Stimulated activated naive CD4-positive, alpha-beta T cell treated with Interleukin-2 at 50 U/mL for 16 hours (primary cell): ENCODE measurements around the gene FOXL2.

ENCODE experiments used
- DNase-seq: peaks from one replicate; lab custom pipeline; 2025; lab: John Stamatoyannopoulos, UW

The FOXL2 gene

DNA sequence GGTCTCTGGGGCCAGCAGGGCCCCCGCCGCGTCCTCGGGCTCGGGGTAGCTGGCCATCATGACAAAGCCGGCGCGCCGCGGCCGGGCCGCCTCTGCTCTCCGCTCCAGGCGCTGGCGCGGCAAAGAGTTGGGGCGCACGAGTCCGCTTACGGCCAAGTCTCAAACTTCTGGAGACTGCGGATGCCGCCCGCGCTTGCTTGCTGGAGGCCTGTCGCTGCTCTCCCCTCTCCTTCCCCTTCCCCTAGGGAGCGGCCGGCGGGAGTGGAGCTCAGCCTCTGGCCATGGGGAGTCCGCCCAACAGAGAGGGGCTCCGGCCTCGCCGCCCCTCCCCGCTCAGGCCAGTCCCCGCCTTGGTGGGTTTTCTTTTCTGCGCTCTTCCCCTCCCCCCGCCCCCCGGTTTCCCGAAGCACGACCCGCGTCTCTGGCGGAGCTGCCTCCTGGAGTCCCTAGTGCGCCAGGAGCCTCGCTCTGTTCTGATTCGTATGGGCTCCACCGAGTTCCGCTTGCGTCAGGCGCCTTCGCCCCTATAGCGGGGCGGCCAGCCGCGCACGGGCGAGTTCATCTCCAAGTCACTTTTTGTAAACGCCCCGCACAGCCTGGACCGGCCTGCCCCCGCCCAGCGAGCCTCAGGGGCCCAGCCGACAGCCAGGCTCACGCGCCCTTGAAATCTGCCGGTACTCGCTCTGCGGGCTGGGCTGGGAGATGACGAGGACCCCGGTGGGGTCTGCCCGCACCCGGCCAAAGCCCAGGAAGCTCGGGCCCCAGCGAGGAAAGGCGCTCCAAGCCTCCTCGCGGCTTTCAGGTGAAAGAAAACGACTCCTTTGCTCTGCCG is at the start of gene FOXL2, which contains the start of gene FOXL2NB:
FOXL2 (minus strand) TSS at position 475 of the 832 bp plus-strand sequence; CDS start at position 60, 415 bp downstream.
FOXL2NB (plus strand) TSS at position 555 of the 832 bp plus-strand sequence; CDS start at position 703, 148 bp downstream.
- no peak for DNase-seq

DNA sequence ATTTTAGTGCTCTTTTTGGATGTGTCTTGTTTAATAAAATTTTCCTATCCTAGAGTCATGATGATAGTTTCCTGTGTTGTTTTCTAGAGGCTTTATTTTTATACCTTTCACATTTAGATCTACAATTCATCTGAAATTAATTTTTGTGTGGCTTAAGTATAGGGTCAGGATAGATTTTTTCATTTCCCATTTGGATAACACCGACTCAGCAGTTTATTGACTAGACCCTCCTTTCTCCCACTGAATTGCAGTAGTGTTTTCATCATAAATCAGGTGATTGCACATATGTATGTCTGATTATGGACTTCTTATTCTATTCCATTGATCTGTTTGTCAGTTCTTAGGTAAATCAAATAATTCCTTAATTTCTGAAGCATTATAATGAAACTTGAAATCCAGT is 48.8 kb upstream of the FOXL2 start:
- DNase-seq = no peak

DNA sequence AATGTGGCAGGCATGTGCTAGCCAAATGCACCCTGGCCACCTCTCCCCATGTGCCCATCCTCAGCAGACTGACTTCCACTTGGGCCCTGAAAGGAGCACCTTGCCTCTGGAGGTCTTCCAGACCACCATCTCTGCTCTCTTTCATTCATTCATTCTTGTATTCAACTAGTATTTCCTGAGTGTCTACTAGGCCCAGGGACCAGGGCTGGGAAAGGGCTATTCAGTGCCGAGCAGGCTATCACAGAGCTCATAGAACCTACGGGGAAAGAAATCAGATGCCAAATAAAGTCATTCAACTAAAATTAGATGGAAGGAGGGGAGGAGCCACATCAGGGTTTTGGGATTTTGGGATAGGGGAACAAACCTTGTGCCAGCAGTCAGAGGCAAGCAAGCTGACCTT is 40.2 kb upstream of the FOXL2 start:
- DNase-seq = no peak

DNA sequence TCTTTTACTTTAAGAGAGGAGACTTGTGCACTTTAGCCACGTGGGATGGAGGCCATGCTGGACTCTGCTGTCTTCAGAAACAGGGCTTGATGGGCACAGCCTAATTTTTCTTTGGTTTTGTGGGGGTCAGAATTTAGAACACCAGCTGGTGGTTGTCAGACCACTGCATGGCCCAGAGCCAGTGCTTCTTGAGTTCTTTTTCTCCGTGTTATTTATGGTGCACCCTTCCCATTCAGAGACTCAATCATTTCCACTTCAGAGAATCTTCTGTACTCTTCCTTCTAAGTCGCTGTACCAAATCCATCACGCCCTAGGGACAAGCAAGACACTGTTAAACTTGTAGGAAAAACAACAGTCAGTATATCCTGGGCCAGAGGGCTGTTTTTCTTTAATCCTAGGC is 39.0 kb upstream of the FOXL2 start:
- DNase-seq = no peak

DNA sequence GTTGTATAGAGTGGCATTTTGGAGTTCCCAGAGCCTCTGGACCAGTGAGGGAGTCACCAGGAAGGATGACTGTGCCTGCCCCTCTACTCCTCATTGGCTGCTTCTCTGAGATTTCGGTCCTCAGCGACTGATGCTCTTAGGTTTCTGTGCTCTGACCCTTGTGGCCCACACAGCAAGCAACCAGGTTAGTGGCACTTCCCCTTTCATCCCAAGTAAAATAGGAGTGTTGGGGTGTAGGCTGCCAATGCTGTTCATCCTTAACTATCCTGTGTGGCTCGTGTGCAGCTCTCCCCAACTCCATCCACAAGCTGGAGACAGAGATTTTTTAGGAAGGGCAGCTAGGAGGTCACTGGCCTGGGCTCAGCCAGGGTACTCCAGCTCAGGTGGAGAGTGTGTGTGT is 37.9 kb upstream of the FOXL2 start:
- DNase-seq = no peak

DNA sequence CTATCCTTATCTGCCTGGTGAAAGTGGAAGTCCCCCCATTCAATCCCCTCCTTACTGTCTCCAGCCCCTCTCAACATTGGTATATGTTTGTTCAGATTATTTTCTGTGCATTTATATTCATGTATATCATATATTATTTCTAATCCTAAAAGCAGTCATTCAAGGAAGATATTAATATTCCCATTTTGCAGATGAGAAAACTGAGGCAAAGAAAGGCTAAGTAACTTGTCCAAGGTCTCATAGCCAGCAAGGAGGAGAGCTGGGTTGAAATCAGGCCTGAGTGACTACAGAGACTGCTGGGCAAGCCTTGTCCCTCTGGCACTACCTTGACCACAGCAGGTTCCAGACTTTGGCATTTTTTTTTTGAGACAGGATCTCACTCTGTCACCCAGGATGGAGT is 29.1 kb upstream of the FOXL2 start:
- DNase-seq = no peak

DNA sequence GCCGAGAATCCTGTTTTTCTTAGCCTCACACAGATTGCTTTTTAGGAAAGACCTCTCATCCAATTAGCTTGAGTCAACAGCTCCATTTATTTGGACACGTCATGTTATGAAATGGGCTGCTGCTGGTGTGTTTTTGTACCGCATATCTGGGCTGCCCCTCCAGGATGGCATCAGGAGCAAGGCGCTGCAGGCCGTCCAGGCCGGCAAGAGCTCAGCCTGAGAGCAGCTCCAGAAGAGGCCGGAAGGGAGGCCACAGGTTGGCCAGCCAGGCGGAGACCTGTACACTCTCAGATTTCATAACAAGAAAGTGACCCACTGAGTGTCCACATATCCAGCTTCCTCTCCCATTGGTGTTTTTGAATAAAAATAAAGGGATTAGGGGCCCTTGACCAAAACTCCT is 28.4 kb upstream of the FOXL2 start:
- DNase-seq = no peak

DNA sequence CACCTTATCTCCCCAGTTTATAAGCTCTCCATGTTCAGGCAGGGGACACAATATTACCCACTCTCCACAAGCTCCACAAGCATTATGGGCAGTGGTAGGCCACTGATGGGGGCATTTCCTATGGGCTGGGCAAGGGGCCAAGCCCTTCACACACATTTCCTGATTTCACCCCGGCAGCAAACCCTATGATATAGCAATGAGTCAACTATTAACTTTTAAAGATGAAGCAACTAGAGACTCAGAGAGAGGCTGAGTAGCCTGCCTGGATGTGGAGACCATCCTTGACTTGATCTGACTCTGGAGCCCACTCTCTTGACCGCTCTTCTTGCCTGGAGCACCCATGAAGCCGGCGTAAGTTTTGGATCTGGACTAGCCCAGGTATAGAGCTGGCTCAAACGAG is 27.5 kb upstream of the FOXL2 start:
- no peak for DNase-seq

DNA sequence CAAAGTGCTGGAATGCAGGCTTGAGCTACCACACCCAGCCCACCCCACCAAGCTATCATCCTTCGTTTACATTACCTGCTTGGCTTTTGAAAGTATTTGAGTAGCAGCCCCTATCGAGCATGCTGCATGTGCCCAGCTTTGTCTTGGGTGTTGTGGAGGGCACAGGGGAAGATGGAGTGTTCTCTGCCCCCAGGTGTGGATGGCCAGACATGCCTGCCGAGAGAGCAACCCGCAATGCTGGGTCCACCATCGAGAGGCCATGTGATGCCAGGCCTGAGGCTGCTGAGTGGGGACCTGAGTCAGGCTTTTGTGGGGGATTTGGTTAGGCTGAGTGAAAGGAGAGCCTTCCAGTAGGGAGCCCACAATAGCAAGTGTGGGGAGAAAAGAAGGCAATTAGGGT is 26.0 kb upstream of the FOXL2 start:
- no peak for DNase-seq

DNA sequence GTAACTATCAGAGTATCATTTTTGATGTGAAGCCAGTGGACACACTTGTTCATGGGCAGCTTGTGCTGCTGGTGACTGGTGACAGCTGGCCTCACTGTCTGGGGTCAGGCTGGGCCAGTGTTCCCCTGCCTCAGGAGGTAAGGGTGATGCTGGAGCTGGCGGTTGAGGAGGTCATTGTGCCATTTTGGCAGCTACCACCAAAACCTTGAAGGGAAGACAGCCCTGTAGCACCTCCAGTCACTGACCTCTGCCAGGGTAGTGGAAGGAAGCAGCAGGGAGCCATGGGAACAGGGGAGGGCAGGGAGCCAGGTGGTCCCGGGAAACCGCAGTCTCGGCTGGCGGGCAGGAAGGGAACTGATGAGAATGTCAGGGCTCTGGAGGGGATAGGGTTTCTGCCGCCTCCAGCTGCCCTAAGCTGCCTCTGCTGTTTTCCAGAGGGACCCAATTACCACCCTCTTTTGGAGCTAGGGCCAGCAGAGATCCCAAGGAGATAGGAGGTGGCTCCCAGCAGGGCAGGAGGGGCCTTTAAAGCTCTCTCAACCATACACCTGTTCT is 24.9 kb upstream of the FOXL2 start:
- DNase-seq = no peak

DNA sequence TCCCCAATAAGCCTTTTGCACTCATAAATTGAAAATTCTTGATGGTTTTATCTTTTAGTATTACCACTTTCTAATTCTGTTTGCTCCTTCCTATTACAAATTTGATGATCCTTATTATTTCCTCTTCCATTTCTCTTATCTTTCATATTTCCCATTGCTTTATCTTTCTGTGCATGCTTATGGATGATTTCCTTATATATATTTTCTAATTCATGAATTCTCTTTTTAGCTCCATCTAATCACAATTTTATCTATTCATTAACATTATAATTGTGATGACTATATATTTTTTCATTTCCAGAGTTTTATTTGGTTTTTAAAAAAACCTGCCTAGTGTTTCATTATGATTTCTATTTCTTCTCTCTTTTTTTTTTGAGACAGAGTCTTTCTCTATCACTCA is 18.0 kb upstream of the FOXL2 start:
- no peak for DNase-seq

DNA sequence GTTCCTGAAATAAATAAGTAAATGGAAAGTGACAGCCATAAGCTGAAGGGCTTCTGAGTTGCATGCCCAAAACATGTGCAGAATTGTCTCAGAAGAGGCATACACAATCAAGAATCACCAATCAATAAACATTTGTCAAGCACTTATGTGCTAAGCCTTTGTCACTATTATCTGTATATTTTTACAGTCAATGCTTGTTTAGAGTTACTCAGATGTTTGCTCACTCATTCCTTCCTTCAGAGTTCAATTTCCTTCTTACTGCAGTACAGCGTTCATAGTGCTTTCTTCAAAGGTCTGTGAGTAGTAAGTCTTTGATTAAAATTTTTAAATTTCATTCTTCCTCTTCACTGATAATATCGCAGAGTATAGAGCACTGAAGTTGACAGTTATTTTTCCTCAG is 17.3 kb upstream of the FOXL2 start:
- no peak for DNase-seq

DNA sequence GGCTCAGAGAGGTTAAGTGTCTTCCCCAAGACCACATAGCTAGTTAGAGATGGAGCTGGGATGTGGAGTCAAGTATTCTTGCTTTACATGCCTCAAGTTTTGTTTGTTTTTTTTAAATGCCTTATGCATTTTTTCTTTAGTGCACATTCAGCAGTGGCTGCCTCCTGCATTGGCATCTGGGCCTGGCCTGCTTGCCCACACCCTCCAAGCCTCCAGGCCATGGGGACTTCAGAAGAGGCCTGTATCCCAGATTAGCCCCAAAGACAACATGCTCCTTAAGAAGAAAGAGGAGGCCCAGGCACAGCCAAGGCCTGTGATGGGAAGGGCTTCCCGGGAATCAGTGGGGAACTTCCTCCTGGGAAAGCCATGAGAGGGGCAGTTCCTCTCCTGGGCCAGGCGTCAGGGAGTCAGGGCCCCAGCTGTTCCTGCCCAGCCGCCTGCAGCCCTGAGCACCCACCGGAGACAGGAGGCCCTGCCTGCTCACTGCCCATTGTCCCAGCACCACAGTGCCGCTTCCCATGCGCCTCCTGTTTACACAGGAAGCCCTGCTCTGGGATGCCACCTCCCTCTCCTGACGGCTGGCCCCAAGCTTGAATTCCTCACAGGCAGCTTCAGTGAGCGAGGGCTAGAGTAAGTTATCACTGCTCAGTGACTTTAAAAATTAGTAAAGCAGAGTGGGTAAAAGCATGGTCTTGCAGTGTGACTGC is 16.1 kb upstream of the FOXL2 start:
- DNase-seq = no peak

DNA sequence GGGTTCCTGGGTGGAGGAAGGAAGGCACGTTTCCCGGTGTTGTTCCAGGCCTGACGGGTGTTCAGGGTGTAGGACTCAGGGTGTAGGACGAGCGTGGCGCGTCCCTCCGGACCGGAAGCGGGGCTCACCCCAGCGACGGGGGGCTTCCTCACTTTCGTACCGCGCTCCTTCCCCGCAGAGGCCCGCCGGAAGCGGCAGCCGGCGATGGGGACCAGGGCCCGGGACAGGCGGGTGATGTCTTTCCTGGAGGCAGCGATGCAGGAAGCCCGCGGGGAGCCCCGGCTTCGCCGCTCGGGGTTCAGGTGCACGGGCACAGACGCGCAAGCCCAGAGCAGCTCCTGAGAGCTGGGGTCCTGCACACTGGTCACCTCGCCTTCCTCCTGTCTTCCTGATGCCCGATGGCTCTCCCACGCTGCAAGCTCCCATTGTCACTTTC is 13.5 kb upstream of the FOXL2 start:
- DNase-seq = no peak

DNA sequence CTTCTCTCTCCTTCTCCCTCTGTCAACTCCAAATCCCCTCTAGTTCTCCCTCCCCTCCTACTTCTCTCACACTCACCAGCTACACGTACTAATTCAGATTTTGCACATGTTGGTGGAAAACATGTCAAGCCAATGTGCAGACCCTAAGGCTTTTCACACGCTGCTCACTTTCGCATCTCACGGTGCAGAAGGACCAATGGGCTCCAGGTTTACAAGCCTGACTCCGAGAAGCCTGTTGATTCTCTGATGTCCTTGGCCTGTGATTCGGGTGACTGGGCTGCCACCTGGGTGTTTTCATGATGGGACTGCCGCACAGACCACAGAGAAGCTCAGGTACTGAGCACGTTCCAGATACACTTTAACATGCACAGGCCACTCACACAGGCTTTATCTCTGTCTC is 3.8 kb upstream of the FOXL2 start:
- no peak for DNase-seq

DNA sequence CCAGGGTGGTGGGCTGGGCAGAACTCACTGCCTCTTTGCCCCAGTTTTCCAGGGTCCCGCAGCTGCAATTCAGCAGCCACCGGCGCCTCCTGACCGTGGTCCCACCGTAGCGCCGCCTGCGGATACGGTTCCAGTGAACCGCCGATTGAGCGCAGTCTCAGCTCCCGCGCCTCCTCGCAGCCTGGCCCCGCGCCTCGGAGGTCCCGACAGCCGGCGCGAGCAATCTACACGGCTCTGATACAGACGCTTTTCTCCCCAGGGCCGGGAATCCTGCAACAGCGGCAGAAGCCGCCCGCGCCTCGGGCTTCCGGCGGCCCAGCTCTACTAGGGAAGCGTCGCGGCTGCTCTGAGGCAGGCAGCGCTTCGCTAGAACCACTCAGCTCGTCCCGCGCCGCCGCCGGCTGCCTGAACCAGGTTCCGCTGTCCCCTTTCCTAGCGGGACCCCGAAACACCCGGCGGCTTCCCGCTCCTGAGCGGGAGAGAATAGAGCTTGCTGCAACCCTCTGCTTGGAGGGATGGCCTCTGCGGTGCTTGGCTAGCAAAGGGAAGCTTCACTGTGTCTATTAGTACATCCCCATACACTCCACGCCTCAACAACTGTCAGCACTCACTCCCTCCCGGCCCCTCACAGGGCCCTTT is 3.2 kb upstream of the FOXL2 start:
- DNase-seq = no peak

DNA sequence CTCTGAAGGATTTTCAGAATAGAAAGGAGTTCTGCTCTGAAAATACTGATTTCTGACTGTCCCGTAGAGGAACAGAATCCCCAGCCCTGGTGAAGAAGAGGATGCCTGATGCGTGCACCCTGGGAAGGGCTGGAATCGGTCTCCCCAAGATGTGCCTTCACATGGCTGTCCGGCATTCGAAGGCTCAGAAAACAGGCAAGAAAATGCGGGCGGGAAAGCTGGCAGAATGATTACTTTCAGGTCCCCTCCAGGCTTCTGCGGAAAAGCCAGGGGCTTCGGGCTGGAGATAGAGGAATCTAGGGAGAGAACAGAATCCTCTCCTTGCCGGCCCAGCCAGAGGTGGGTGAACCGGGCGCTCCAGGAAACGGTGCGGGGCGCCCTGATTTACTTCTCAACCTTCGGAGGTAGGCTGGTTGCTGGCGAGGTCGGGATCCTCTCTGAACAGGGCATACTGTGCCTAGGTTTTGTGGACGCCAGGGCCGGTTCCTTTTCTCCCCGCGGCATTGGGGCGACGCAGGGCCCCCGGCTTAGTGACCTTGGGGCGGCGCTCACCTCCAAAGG is 2.6 kb upstream of the FOXL2 start:
- DNase-seq = no peak

DNA sequence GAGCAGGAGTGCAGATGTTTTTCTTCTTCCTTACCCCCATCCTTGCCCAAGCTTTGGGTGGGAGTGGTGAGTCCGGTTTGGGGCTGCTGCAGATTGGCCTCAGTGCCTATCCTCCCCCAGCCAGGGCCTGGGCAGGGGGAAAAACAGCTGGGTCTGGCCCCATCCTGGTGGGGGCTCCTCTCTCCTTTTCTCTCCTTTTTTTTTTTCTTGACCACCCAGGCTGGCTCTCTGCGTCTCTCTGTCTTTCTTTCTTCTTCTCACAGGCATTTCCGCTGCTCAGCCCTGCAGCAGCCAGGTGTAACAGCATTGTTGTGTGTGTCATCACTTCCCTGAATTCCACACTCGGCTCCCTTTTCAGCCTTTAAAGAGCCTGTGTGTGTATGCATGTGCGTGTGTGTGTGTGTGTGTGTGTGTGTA is 2.1 kb upstream of the FOXL2 start:
- DNase-seq = no peak

DNA sequence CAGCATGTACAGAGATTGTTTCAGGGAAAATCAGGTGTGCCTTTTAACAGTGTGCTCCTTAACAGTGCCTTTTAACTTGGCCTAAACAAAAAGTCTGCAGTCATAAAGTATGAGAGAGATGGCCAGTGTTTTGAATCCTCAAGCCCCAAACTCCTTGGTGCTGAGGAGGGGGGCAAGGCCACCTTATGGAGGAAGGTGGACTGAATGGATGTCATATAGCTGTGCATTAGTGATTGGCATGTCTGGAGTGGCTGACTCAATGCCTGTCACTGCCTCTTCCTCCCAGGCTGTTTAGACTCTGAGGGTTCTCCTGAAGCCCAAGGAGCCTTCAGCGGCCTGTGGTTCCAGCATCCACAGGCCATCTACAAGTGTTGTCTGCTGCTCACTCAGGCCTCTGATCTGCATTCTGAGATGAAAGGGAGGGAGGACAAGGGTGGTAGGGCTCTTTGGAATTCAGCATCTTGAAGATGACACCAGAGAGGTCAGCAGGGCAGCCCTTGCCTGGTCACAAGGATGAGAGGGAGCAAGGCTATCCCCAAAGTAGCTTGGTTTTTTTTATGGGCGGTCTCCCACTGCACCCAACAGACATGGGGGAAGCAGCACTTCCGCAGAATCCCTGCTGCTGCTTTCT is 1.5 kb upstream of the FOXL2 start:
- no peak for DNase-seq

DNA sequence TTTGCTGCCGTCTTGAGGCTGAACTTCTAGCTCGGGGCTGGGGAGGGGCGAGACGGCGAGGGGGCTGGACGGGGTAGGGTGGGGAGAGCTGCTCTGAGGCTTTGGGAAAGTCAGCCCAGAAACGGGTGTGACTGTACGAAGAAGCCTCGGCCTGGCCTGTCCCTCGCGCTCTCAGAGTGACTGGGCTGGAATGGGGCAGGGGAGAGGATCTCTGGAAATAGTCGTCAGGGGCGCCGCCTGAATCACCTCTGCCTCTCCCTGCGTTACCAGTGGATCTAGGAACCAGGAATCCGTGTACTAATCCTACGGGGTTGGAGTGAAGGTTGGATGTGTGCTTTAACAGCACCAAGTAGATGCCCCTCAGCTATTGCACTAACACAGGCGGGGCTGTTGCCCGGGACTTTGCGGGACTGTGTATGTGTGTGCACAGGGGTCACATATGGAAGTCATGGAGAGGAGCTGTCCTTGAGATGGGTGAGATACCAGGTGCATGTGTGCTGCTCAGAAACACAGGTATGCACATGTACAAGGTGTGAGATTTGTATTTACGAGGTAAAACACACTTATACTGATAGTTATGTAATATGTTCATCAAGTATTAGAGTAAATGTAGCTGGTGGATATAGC is 671 bp upstream of the FOXL2 start:
- DNase-seq = no peak
